Activated B cell treated with CpG ODN at 0.5 μM for 24 hours (primary cell): Measurements from ENCODE around the gene PLAU. TPM values are rescaled to one million over a fixed set of nuclear protein-coding genes. Genes with fewer than 3 reads are reported as not detected.
"Not testable (repeated sequence)": the region's sequence is repeated elsewhere in the genome, so short reads cannot be mapped to it uniquely, and the experiment has no call there.

ENCODE experiments used
- ATAC-seq: fragments of 200-7000 bp; cut with Tn5 transposase; one replicate; pipeline ENCODE4 v1.10.0; 2021; ENCODE audit warnings: low read depth, mild to moderate bottlenecking, moderate library complexity
- CTCF ChIA-PET: fragments of 350-600 bp; sonication (Branson Sonifier 250); formaldehyde crosslinking; loops from one replicate; lab custom pipeline; 2021; ENCODE audit warnings: antibody characterized with exemption; lab: Charles Lee
- POLR2A ChIA-PET: fragments of 350-600 bp; sonication (Branson Sonifier 250); formaldehyde crosslinking; loops from one replicate; lab custom pipeline; 2021; ENCODE audit warnings: antibody characterized with exemption; lab: Charles Lee
- DNase-seq: peaks from one replicate; pipeline ENCODE4 v3.0.0; 2022
- H3K27ac Mint-ChIP-seq: one replicate; pipeline ENCODE4 v1.8.0; 2020; ENCODE audit warnings: mixed read lengths
- H3K27me3 Mint-ChIP-seq: one replicate; pipeline ENCODE4 v1.8.0; 2021; ENCODE audit warnings: mixed read lengths
- H3K36me3 Mint-ChIP-seq: one replicate; pipeline ENCODE4 v1.8.0; 2021; ENCODE audit warnings: low read depth, mixed read lengths
- H3K4me1 Mint-ChIP-seq: one replicate; pipeline ENCODE4 v1.8.0; 2021; ENCODE audit warnings: mixed read lengths
- H3K4me3 Mint-ChIP-seq: one replicate; pipeline ENCODE4 v1.8.0; 2020; ENCODE audit warnings: mild to moderate bottlenecking, mixed read lengths
- H3K9me3 Mint-ChIP-seq: one replicate; pipeline ENCODE4 v1.8.0; 2020; ENCODE audit warnings: mixed read lengths
- CTCF ChIP-seq: fragments of 200-600 bp; IDR thresholded peaks from one replicate; pipeline ENCODE4 v1.8.0; 2022; ENCODE audit warnings: antibody characterized with exemption, mild to moderate bottlenecking
- intact Hi-C: fragments of 100-400 bp; cut with micrococcal nuclease; formaldehyde crosslinking; loops from one replicate; pipeline ENCODE4 v1.15.1; 2024
- total RNA-seq: library from RNA; stranded (reverse); gene quantifications from 2 replicates; pipeline ENCODE4 v1.2.3, GENCODE V29; 2022

PLAU gene
- total RNA-seq, 1 donor from 2014 or later: not detected

DNA sequence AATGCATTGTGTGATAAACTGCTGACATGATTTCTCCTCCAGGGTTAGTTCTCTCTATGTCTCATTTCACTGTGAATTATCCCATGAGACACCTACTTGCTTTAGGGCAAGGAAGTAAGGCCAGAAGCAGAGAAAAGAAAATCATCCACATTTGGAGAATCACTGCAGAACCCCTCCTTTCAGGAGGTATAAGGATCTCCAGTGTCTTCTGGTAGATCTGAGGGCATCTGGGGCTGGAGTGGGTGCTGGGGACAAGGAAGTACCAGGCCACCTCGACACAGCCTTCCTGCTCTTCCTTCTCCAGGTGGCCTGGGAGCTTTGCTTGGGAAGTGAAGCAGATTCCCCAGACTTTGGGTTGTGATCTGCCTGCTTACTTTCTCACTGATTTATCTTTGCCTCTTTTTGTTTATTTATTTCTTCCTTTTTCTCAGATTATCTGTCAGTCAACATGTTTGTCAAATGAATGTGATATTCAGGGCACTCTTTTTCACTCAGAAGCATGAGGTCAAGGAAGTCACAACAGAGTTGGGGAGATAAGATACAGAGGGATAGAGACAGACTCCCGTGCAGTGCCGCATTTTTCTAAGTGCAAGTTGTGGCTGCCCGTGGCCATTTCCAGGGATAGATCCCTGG, 24.2 kb upstream of the PLAU start:
- POLR2A ChIA-PET: interaction anchor here (0.6 to 1.3 kb wide), 3 partner anchors 190 to 791 kb away, joined by 3 to 6 read pairs (median 4); no protein-coding TSS in a partner anchor
- TF ChIP-seq CTCF: no peak
- Mint-ChIP-seq H3K36me3 (no peaks in the 10 kb centered on the region), H3K4me1 (peaks cover 11% of the 10 kb centered on the region), H3K4me3 (no peak overlapping the region), H3K9me3 (no peaks in the 10 kb centered on the region), H3K27ac (no peak overlapping the region), H3K27me3 (no peaks in the 10 kb centered on the region)
- no peak for DNase-seq
- ATAC-seq: no peak
- CTCF ChIA-PET: interaction anchor here (0.7 to 10.8 kb wide), 37 partner anchors 8 to 348 kb away, joined by 3 to 181 read pairs (median 4); partner anchors contain the start of gene PLAU
- intact Hi-C loops: loop anchor here (1.0 to 5.0 kb wide), 7 partner anchors 54 to 1351 kb away; partner anchors contain the start of gene COMTD1

DNA sequence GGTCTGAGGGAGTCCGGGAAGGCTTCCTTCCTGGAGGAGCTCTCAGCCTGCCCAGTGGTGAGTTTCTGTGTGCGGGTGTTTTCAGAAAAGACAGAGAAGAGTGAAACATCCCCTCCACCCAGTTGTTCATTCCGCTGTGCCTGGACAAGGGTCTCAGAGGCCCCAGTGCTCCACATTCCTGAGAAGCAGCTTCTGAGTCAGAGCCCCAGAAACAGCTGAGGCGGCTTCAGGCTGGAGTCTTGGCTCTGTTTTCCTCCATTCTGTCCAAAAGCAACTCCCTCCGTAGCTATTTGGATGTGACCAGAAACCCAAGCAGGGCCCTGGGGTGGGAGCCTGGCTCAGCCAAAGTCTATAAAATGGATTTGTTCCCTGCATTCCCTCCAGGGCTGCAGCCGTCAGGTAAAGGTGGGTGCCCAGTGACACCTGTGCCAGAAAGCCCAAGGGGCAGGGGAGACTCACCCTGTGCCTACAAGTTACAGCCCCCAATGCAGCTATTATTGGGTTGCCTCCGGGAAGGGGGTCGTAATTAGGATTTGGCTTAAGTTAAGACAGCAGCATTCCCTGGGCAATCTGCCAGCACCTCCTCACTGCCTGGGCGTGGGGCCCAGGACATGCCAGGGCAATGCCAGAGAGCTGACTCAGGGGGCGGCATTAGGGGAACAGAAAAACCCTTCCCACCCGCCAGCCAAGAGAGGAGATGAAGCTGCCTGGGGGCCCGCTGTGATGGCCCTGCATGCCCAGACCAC, 23.5 kb upstream of the PLAU start:
- Mint-ChIP-seq H3K27ac (no peak overlapping the region), H3K36me3 (no peaks in the 10 kb centered on the region), H3K9me3 (no peaks in the 10 kb centered on the region), H3K4me1 (peaks cover 11% of the 10 kb centered on the region), H3K27me3 (no peaks in the 10 kb centered on the region), H3K4me3 (no peak overlapping the region)
- ChIA-PET POLR2A (interaction anchor here (0.6 kb wide), 1 partner anchor 792 kb away, joined by 6 read pairs; no protein-coding TSS in a partner anchor), CTCF (interaction anchor here (1.0 to 10.8 kb wide), 15 partner anchors 7 to 347 kb away, joined by 3 to 181 read pairs (median 8); no protein-coding TSS in a partner anchor)
- TF ChIP-seq CTCF: no peak
- no peak for DNase-seq
- no peak for ATAC-seq
- intact Hi-C loops: loop anchor here (5.0 kb wide), 2 partner anchors 1215 to 1350 kb away; partner anchors contain the start of gene COMTD1

- Mint-ChIP-seq H3K4me1 (peaks cover 11% of the 10 kb centered on the region), H3K27ac (peak overlapping the region; percentile 39), H3K36me3 (no peaks in the 10 kb centered on the region), H3K4me3 (no peak overlapping the region), H3K9me3 (no peaks in the 10 kb centered on the region), H3K27me3 (no peaks in the 10 kb centered on the region)
- DNase-seq: no peak
- ChIA-PET POLR2A (interaction anchor here (0.6 to 1.5 kb wide), 2 partner anchors 52 to 342 kb away, joined by 4 to 6 read pairs; no protein-coding TSS in a partner anchor), CTCF (interaction anchor here (1.0 to 10.8 kb wide), 12 partner anchors 9 to 215 kb away, joined by 3 to 181 read pairs (median 6); no protein-coding TSS in a partner anchor)
- TF ChIP-seq CTCF: no peak
- no peak for ATAC-seq
- intact Hi-C loops: loop anchor here (5.0 kb wide), 2 partner anchors 1214 to 1349 kb away; partner anchors contain the start of gene COMTD1
Measured at GRCh38 chr10:73888514-73888913, 22.4 kb upstream of the PLAU start.

DNA sequence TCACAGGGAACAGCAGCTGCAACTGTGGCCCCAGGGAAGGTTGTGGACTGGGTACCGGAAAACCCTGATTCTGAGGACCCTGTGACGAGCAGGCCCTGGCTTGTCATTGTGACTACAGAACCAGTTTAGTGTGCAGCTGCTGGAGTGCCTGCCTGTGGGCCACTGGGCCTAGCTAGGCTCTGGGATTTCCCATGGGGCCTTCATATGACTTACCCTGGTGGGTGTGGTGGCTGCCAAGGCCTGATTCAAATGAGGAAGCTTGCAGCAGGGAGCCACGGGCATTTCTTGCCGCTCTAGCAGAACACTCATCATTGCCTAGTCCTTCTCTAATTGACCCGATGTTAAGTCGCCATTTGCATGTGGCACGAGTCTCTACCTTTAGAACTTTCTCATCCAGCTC, 21.9 kb upstream of the PLAU start:
- ATAC-seq: peak; percentile 47
- Mint-ChIP-seq H3K4me1 (peaks cover 11% of the 10 kb centered on the region), H3K9me3 (no peaks in the 10 kb centered on the region), H3K27me3 (no peaks in the 10 kb centered on the region), H3K4me3 (no peak overlapping the region), H3K36me3 (no peaks in the 10 kb centered on the region), H3K27ac (no peak overlapping the region)
- POLR2A ChIA-PET: interaction anchor here (0.6 to 1.5 kb wide), 3 partner anchors 52 to 341 kb away, joined by 4 to 6 read pairs (median 4); no protein-coding TSS in a partner anchor
- TF ChIP-seq CTCF: no peak
- no peak for DNase-seq
- intact Hi-C loops: loop anchor here (5.0 kb wide), 2 partner anchors 1213 to 1348 kb away; partner anchors contain the start of gene COMTD1
- CTCF ChIA-PET: interaction anchor here (0.9 to 10.8 kb wide), 12 partner anchors 9 to 215 kb away, joined by 3 to 181 read pairs (median 6); no protein-coding TSS in a partner anchor

GRCh38 chr10:73889416-73889815, 21.5 kb upstream of the PLAU start:
- not testable (repeated sequence) for H3K9me3 Mint-ChIP-seq, DNase-seq, H3K27ac Mint-ChIP-seq, H3K36me3 Mint-ChIP-seq, H3K27me3 Mint-ChIP-seq, H3K4me3 Mint-ChIP-seq, ATAC-seq
- peaks cover 11% of the 10 kb centered on the region for H3K4me1 Mint-ChIP-seq
- intact Hi-C loops: loop anchor here (5.0 kb wide), 2 partner anchors 1213 to 1348 kb away; partner anchors contain the start of gene COMTD1
- CTCF ChIA-PET: interaction anchor here (0.9 to 10.8 kb wide), 10 partner anchors 9 to 214 kb away, joined by 3 to 181 read pairs (median 8); no protein-coding TSS in a partner anchor
- POLR2A ChIA-PET: interaction anchor here (0.6 to 1.5 kb wide), 2 partner anchors 51 to 259 kb away, joined by 4 read pairs; no protein-coding TSS in a partner anchor
